ENCODE data around the gene GUCY1B1. TPM values are rescaled to one million over a fixed set of nuclear protein-coding genes. Genes with fewer than 3 reads are reported as not detected.

GUCY1B1 gene
- polyA plus RNA-seq, 1 donor from 2014 or later = 13.6 TPM

DNA sequence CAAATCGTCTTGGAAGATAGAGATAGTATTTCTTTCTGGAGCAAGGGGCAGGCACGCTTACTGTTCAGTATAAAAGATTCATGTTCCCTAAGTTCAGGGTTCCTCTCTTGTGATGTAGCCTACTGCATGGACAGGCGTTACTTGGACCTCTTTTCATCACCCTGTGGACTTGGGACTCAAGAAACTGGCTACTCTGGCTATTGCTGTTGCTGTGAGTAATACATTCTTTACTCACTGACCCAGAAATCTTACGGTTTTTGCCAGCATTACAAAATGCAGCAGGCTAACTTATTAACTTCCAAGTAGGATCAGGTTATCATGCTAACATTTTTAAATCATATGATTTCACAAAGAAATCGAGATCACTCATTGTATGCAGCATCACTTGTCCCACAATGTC lies 12.8 kb upstream of the GUCY1B1 start:
- Histone ChIP-seq H3K4me2 (ENCODE audit: low read length) (no peak overlapping the region), H3K9ac (ENCODE audit: low read length) (no peak overlapping the region), H3K9me2 (ENCODE audit: insufficient read depth, low read length) (no peaks in the 10 kb centered on the region), H3K36me3 (ENCODE audit: insufficient read depth, low read length) (no peaks in the 10 kb centered on the region), H3F3A (ENCODE audit: insufficient read depth, low read length, poor library complexity, severe bottlenecking) (no peaks in the 10 kb centered on the region), H3K27ac (ENCODE audit: low read length) (no peak overlapping the region), H3K27me3 (ENCODE audit: insufficient read depth, low read depth, low read length) (no peaks in the 10 kb centered on the region), H4K20me1 (ENCODE audit: insufficient read depth) (no peaks in the 10 kb centered on the region), H2AFZ (ENCODE audit: low read depth, low read length) (no peak overlapping the region), H3K9me3 (ENCODE audit: low read length) (no peaks in the 10 kb centered on the region), H3K4me3 (ENCODE audit: low read length) (no peak overlapping the region), H3K79me2 (replicated peaks; ENCODE audit: insufficient read depth, low read length) (no peaks in the 10 kb centered on the region)
- TF ChIP-seq EZH2 (IDR thresholded peaks at IDR 0.05; ENCODE audit: borderline replicate concordance, insufficient read depth, low read length, poor library complexity, severe bottlenecking) (no peak), SMC3 (conservative IDR thresholded peaks at IDR 0.05; ENCODE audit: poor library complexity) (no peak), TAF1 (IDR thresholded peaks at IDR 0.05; ENCODE audit: low read depth) (no peak), RAD21 (conservative IDR thresholded peaks at IDR 0.05) (no peak), EP300 (conservative IDR thresholded peaks at IDR 0.05; ENCODE audit: poor library complexity, severe bottlenecking) (no peak), MXI1 (conservative IDR thresholded peaks at IDR 0.05; ENCODE audit: poor library complexity, severe bottlenecking) (no peak), POLR2AphosphoS5 (IDR thresholded peaks at IDR 0.05) (no peak)
- TF ChIP-seq, protein P1, sequence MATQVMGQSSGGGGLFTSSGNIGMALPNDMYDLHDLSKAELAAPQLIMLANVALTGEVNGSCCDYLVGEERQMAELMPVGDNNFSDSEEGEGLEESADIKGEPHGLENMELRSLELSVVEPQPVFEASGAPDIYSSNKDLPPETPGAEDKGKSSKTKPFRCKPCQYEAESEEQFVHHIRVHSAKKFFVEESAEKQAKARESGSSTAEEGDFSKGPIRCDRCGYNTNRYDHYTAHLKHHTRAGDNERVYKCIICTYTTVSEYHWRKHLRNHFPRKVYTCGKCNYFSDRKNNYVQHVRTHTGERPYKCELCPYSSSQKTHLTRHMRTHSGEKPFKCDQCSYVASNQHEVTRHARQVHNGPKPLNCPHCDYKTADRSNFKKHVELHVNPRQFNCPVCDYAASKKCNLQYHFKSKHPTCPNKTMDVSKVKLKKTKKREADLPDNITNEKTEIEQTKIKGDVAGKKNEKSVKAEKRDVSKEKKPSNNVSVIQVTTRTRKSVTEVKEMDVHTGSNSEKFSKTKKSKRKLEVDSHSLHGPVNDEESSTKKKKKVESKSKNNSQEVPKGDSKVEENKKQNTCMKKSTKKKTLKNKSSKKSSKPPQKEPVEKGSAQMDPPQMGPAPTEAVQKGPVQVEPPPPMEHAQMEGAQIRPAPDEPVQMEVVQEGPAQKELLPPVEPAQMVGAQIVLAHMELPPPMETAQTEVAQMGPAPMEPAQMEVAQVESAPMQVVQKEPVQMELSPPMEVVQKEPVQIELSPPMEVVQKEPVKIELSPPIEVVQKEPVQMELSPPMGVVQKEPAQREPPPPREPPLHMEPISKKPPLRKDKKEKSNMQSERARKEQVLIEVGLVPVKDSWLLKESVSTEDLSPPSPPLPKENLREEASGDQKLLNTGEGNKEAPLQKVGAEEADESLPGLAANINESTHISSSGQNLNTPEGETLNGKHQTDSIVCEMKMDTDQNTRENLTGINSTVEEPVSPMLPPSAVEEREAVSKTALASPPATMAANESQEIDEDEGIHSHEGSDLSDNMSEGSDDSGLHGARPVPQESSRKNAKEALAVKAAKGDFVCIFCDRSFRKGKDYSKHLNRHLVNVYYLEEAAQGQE (IDR thresholded peaks at IDR 0.05; ENCODE audit: borderline replicate concordance) = no peak
- TF ChIP-seq, protein P2, sequence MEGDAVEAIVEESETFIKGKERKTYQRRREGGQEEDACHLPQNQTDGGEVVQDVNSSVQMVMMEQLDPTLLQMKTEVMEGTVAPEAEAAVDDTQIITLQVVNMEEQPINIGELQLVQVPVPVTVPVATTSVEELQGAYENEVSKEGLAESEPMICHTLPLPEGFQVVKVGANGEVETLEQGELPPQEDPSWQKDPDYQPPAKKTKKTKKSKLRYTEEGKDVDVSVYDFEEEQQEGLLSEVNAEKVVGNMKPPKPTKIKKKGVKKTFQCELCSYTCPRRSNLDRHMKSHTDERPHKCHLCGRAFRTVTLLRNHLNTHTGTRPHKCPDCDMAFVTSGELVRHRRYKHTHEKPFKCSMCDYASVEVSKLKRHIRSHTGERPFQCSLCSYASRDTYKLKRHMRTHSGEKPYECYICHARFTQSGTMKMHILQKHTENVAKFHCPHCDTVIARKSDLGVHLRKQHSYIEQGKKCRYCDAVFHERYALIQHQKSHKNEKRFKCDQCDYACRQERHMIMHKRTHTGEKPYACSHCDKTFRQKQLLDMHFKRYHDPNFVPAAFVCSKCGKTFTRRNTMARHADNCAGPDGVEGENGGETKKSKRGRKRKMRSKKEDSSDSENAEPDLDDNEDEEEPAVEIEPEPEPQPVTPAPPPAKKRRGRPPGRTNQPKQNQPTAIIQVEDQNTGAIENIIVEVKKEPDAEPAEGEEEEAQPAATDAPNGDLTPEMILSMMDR (IDR thresholded peaks at IDR 0.05; ENCODE audit: poor library complexity, severe bottlenecking) = no peak

DNA sequence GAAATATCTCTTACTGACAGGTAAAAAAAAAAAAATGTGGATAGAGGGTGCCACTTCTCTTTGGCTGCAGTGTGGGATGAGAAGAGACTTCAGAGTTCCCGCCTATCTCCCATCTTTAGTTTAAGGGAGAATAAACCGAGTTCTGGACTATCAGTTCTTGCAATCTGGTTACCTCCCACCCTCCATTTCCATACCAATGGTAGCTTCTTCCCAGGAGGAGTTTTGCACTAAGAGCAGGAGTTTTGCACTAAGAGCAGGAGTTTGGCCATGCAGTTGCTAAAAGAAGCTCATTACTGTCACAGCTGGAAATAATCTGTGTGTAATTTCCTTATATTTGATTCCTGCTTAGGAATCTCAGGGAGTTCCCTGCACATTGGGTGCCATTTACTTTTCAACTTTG lies 10.8 kb upstream of the GUCY1B1 start:
- Histone ChIP-seq H3K9ac (ENCODE audit: low read length) (no peak overlapping the region), H3K27ac (ENCODE audit: low read length) (no peak overlapping the region), H4K20me1 (ENCODE audit: insufficient read depth) (no peaks in the 10 kb centered on the region), H3K27me3 (ENCODE audit: insufficient read depth, low read depth, low read length) (no peaks in the 10 kb centered on the region), H3K79me2 (replicated peaks; ENCODE audit: insufficient read depth, low read length) (no peaks in the 10 kb centered on the region), H3K36me3 (ENCODE audit: insufficient read depth, low read length) (no peaks in the 10 kb centered on the region), H3K4me2 (ENCODE audit: low read length) (no peak overlapping the region), H3K9me3 (ENCODE audit: low read length) (no peaks in the 10 kb centered on the region), H3K4me3 (ENCODE audit: low read length) (no peak overlapping the region), H2AFZ (ENCODE audit: low read depth, low read length) (no peak overlapping the region), H3F3A (ENCODE audit: insufficient read depth, low read length, poor library complexity, severe bottlenecking) (no peaks in the 10 kb centered on the region), H3K9me2 (ENCODE audit: insufficient read depth, low read length) (no peaks in the 10 kb centered on the region)
- TF ChIP-seq EP300 (conservative IDR thresholded peaks at IDR 0.05; ENCODE audit: poor library complexity, severe bottlenecking) = no peak
- TF ChIP-seq, protein P1 (IDR thresholded peaks at IDR 0.05; ENCODE audit: borderline replicate concordance) = no peak
- TF ChIP-seq SMC3 (conservative IDR thresholded peaks at IDR 0.05; ENCODE audit: poor library complexity) = no peak
- no peak for TF ChIP-seq POLR2AphosphoS5 (IDR thresholded peaks at IDR 0.05)
- no peak for TF ChIP-seq TAF1 (IDR thresholded peaks at IDR 0.05; ENCODE audit: low read depth)
- TF ChIP-seq MXI1 (conservative IDR thresholded peaks at IDR 0.05; ENCODE audit: poor library complexity, severe bottlenecking) = no peak
- TF ChIP-seq EZH2 (IDR thresholded peaks at IDR 0.05; ENCODE audit: borderline replicate concordance, insufficient read depth, low read length, poor library complexity, severe bottlenecking) = no peak
- no peak for TF ChIP-seq RAD21 (conservative IDR thresholded peaks at IDR 0.05)
- TF ChIP-seq, protein P2 (IDR thresholded peaks at IDR 0.05; ENCODE audit: poor library complexity, severe bottlenecking) = no peak
